ENCODE results near the gene TKFC.

Gene TKFC, protein sequence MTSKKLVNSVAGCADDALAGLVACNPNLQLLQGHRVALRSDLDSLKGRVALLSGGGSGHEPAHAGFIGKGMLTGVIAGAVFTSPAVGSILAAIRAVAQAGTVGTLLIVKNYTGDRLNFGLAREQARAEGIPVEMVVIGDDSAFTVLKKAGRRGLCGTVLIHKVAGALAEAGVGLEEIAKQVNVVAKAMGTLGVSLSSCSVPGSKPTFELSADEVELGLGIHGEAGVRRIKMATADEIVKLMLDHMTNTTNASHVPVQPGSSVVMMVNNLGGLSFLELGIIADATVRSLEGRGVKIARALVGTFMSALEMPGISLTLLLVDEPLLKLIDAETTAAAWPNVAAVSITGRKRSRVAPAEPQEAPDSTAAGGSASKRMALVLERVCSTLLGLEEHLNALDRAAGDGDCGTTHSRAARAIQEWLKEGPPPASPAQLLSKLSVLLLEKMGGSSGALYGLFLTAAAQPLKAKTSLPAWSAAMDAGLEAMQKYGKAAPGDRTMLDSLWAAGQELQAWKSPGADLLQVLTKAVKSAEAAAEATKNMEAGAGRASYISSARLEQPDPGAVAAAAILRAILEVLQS

GRCh38 chr11:61332797-61333549, at the start of gene TKFC, which contains the start of gene DDB1:
TSS of gene TKFC (plus strand) at chr11:61333228. CDS start at chr11:61334729, 1,501 bp downstream.
TSS of gene DDB1 (minus strand) at chr11:61333105. CDS start at chr11:61332968, 137 bp downstream.
- peak; percentile 94 for DNase-seq (ENCODE audit: low spot score)

DNA sequence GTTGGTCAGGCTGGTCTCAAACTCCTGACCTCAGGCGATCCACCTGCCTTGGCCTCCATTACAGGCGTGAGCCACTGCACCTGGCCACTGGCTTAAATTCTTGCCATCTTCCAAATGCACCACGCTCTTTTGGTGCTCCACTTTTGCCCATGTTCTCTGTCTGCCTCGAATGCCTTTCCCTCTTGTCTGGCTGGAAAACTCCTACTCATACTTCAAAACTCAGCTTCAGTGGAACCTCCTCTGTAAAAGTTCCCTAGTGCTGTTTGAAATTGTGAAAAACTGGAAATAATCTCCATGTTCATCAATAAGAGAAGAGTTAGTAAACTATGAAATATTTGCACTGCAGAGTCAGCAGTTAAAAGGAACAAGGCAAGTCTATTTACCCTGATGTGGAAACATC, 49.4 kb upstream of the TKFC start:
- no peak for DNase-seq (ENCODE audit: low spot score)

GRCh38 chr11:61287338-61287977, 45.6 kb upstream of the TKFC start:
- no peak for DNase-seq (ENCODE audit: low spot score)

GRCh38 chr11:61290905-61291690, 41.9 kb upstream of the TKFC start:
- DNase-seq (ENCODE audit: low spot score) = no peak

DNA sequence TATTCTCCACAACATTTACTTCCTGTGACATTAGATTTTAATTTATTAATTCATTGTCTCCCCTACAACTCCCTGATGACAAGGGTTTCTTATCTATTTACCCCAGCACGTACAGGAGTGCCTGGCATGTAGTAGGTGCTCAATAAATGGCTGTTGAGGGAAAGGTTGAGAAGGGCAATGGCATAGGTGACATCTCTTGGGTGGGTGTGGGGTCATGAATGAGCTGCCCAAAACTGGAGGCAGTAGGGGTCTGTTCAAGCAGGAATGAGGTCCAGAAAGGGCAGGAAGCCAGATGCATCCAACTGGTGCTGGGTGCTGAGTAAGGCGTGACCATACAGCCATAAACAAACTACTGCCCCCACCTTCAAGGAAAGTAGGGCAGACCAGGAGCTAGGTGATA, 40.7 kb upstream of the TKFC start:
- DNase-seq (ENCODE audit: low spot score) = no peak

DNA sequence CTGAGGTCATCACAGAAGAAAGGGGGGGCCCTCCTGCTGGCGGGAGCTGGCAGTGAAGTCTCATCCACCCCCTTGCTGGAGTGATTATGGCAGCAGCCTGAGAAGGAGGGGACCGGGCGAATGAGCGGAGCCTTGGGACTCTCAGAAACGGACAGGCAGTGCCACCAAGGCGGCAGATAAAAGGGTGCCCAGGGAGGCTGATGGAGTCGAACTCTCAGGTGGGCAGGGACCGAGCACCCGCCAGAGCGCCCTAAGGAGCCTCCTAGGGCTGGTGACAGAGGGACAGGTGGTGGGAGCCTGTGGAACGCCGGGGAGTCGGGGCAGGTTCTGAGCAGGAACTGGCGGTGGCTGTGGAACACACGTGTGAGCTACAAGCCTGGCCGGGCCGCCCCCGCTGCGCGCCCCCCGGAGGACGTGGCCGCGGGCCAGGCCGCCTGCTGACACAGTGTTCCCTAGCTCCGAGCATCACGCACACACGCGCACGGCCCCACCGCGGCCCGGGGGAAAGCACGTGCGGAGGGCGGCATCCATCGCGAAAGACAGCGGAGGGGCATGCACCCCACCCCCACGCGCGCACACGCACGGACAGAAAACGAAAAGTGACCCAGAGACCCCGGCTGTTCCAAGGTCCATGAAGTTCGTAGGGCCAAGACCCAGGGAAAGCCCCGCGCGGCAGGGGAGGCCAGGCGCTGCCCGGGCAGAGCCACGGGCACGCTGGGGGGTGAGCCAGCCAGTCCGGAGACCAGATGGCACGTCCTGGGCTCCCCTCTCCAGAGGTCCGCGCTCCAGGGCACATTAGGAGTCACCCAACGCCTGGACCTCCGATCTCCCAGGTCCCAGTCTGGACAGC, 38.9 kb upstream of the TKFC start:
- peak; percentile 76 for DNase-seq (ENCODE audit: low spot score)

- peak; percentile 77 for DNase-seq (ENCODE audit: low spot score)
These were observed 38.1 kb upstream of the TKFC start, which contains the start of gene VWCE for GRCh38 chr11:61294717-61295595. TSS of gene VWCE (minus strand) at chr11:61295316. CDS start at chr11:61295037, 279 bp downstream.

DNA sequence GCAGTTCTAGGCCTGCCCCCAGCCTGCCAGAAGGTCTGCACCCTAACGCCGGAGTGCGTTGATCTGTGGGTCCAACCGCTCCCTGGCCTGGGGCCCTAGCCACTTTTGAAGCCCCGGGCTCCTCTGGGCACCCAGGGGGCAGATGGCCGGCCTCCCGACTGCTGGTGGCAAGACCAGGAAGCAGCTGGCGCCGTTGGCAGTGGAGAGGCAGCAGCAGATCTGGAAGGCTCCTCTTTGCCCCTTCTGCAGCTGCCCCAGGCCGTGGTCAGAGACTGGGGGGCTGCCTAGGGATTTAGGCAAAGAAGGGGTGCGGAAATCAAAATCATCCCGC, 37.5 kb upstream of the TKFC start:
- no peak for DNase-seq (ENCODE audit: low spot score)

- no peak for DNase-seq (ENCODE audit: low spot score)
These were observed 35.7 kb upstream of the TKFC start for GRCh38 chr11:61297341-61297740.

DNA sequence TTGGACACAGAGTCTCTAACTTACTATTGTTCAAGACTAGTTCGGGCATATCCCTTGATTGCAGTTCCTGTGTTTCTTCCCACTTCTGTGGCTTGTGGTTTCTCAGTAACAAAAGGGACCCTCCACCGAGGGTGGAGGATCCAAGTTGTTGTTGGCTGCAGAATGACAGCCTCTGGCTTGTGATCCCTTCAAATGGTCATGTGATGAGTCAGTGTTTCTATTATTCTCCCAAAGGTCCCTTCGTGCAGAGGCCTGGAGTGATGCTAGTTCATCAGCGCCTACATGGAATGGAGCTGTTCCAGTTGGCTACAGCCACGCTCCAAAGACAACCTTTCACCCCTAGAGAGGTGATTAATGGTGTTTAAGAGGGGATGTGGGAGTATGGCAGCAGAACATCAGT, 35.3 kb upstream of the TKFC start:
- DNase-seq (ENCODE audit: low spot score) = peak; percentile 85

- no peak for DNase-seq (ENCODE audit: low spot score)
These were observed 34.3 kb upstream of the TKFC start for GRCh38 chr11:61298663-61299244.

- no peak for DNase-seq (ENCODE audit: low spot score)
These were observed 30.5 kb upstream of the TKFC start for GRCh38 chr11:61302550-61302949.

DNA sequence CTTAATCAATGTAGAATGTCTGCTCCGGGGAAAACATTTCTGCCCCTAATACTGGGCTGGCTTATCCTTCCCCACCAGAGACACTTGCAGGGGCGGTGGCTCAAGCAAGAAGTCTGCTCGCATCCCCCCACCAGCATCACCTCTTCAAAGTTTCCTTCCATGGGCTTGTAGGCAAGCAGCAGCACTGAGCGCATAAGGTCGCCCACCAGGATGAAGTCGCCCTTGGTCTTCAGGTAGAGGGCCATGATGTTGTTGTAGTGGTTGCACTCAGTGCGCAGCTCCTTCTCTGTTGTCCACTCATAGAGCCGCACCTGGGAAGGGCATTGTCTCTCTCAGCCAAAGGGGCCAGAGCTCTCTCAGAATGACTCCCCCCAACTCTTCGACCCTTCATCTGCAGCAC, 29.3 kb upstream of the TKFC start:
- no peak for DNase-seq (ENCODE audit: low spot score)

- no peak for DNase-seq (ENCODE audit: low spot score)
These were observed 27.6 kb upstream of the TKFC start for GRCh38 chr11:61305417-61305816.

DNA sequence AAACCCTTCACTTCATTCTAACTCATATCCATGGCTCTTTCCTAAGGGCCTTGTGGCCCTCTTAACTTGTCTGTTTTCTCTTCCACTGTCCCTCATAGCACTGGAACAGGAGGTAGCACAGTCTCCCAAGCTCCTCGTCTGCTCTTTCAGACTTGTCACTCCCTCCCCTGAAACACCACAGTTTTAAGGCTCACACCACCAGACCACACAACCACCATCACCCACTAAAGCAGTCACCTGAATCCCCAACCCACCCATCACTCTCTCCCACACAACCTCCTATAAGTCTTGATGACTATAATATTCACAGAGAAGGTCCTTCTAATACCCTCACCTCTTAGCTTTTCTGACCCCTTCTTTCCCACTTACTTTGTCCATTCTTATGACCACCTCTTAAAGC, 26.8 kb upstream of the TKFC start:
- no peak for DNase-seq (ENCODE audit: low spot score)

- DNase-seq (ENCODE audit: low spot score) = no peak
These were observed 25.7 kb upstream of the TKFC start for GRCh38 chr11:61307354-61307753.

DNA sequence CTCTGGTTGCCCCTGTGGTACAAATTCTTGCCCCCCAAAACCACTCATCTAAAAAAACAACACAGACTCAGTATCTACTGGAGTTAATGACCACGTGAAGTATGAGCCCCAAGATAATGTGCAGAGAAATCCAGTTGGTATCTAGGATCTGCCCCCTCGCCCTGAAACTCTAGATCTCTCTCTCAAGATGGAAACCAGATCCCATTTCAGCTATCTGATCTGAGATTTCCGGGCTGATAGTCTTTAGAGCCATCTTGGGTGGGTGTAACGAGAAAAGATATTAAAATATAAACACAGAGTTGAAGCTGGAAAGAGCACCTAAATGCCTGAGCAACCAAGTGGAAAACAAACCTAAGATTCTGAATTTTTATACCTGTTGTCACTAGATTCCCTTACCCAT, 23.9 kb upstream of the TKFC start:
- DNase-seq (ENCODE audit: low spot score) = no peak

DNA sequence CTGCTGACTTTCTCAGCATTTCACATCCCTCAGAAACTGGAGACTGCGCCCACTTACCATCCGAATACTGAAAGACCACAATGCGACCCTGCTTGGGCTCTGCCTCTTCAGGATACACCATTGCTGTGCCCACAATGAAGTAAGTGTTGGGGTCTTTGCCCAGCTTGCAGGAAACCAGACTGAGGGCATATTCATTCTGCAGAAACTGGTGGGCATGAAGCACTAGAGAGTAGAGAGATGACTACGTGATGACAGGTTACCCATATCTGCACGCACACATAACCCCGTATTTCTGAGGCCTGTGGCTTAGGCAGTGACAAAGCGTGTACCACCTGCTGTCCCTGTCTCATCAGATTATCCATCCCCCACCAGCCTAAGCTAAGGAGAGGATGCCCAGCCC, 23.3 kb upstream of the TKFC start:
- no peak for DNase-seq (ENCODE audit: low spot score)

GRCh38 chr11:61310749-61311148, 22.3 kb upstream of the TKFC start:
- no peak for DNase-seq (ENCODE audit: low spot score)

Data from hepatic stellate cell (primary cell).